ENCODE measurements around the gene MTCL1.

DNA sequence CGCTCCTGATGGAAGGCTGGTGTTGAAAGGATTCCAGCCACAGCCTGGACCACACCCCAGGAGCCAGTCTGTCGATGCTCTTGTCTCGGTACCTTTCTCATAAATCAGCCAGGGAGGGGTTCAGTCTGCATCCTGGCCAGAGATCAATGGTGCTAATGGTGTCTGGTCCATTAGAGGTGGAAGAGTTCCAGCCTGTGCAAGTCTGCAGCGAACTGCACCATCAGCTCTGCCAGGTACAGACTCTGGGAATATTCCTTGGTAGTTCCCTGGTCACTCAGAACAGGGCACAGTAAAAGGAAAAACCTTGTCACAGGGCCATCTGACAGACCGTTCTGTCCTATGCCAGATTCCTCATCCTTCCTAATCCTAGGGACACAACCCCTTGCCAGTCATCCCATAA is 164.3 kb downstream of the MTCL1 start:
- TF ChIP-seq, protein P1, sequence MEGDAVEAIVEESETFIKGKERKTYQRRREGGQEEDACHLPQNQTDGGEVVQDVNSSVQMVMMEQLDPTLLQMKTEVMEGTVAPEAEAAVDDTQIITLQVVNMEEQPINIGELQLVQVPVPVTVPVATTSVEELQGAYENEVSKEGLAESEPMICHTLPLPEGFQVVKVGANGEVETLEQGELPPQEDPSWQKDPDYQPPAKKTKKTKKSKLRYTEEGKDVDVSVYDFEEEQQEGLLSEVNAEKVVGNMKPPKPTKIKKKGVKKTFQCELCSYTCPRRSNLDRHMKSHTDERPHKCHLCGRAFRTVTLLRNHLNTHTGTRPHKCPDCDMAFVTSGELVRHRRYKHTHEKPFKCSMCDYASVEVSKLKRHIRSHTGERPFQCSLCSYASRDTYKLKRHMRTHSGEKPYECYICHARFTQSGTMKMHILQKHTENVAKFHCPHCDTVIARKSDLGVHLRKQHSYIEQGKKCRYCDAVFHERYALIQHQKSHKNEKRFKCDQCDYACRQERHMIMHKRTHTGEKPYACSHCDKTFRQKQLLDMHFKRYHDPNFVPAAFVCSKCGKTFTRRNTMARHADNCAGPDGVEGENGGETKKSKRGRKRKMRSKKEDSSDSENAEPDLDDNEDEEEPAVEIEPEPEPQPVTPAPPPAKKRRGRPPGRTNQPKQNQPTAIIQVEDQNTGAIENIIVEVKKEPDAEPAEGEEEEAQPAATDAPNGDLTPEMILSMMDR (IDR thresholded peaks at IDR 0.05 in 2 of 3, conservative IDR thresholded peaks at IDR 0.05 in 1 of 3; ENCODE audit: borderline replicate concordance in 1 of 3, insufficient read depth in 1 of 3, low read depth in 2 of 3, low read length in 2 of 3): no peak
- TF ChIP-seq CEBPB (IDR thresholded peaks at IDR 0.05; ENCODE audit: low read depth) (no peak), JUND (IDR thresholded peaks at IDR 0.05) (no peak), TCF7L2 (IDR thresholded peaks at IDR 0.05; ENCODE audit: borderline replicate concordance, extremely low read depth, insufficient read depth, insufficient read length) (no peak), YY1 (IDR thresholded peaks at IDR 0.05; ENCODE audit: extremely low read depth, insufficient replicate concordance, low read depth, low read length) (no peak), EZH2 (IDR thresholded peaks at IDR 0.05) (no peak), POLR2A (IDR thresholded peaks at IDR 0.05; ENCODE audit: borderline replicate concordance, extremely low read depth, insufficient read depth, insufficient read length) (no peak), POLR2AphosphoS5 (IDR thresholded peaks at IDR 0.05; ENCODE audit: low read depth, low read length) (no peak), REST (IDR thresholded peaks at IDR 0.05; ENCODE audit: low read depth) (no peak), MAX (IDR thresholded peaks at IDR 0.05) (no peak), ATF3 (IDR thresholded peaks at IDR 0.05) (no peak), SIN3A (IDR thresholded peaks at IDR 0.05; ENCODE audit: low read depth) (no peak), EGR1 (IDR thresholded peaks at IDR 0.05; ENCODE audit: low read depth) (no peak)

All from HCT116 (cell line).